Panc1 (cell line): ENCODE results near the gene ZBTB25. TPM values are rescaled to one million over a fixed set of nuclear protein-coding genes. Genes with fewer than 3 reads are reported as not detected.

Experiments used
- ATAC-seq: fragments of 200-7000 bp; cut with Tn5 transposase; 2 replicates; pipeline ENCODE4 v1.9.1; 2020; ENCODE audit warnings: mild to moderate bottlenecking, moderate library complexity
- BruUV-seq: library from RNA; stranded (reverse); fragments of 400-500 nt; replicated peaks from 2 replicates; lab custom pipeline; 2021; lab: Mats Ljungman, UMichigan
- CTCF ChIA-PET: fragments of 300-600 bp; sonication (Branson Sonifier 250); formaldehyde crosslinking; loops from one replicate; lab custom pipeline; 2022; ENCODE audit warnings: antibody characterized with exemption; lab: Charles Lee
- POLR2A ChIA-PET: fragments of 300-600 bp; sonication (Branson Sonifier 250); formaldehyde crosslinking; loops from one replicate; lab custom pipeline; 2022; ENCODE audit warnings: antibody characterized with exemption; lab: Charles Lee
- DNase-seq: peaks from one replicate; pipeline ENCODE4 v3.0.0-alpha.2; 2010; ENCODE audit warnings: low read depth, low spot score
- H3K27ac ChIP-seq: 2 replicates; pipeline ENCODE4 v1.5.1; 2011; ENCODE audit warnings: mild to moderate bottlenecking, low read length, inconsistent platforms
- H3K27me3 ChIP-seq: fragments of 200-500 bp; sonication (Bioruptor generic); 2 replicates; pipeline ENCODE4 v1.6.0; 2014; ENCODE audit warnings: low read length, inconsistent platforms; ENCODE audit not compliant: control insufficient read depth, insufficient read depth
- H3K36me3 ChIP-seq: fragments of 200-500 bp; sonication (Bioruptor generic); 2 replicates; pipeline ENCODE4 v1.5.1; 2014; ENCODE audit warnings: inconsistent platforms, mild to moderate bottlenecking, low read length, moderate library complexity; ENCODE audit not compliant: control insufficient read depth, insufficient read depth
- H3K4me1 ChIP-seq: 2 replicates; pipeline ENCODE4 v1.5.1; 2011; ENCODE audit warnings: inconsistent platforms, mild to moderate bottlenecking, low read length, moderate library complexity; ENCODE audit not compliant: control insufficient read depth, insufficient read depth
- H3K4me3 ChIP-seq, 2 experiments: 2 replicates each; pipeline ENCODE4 v1.5.1; 2011 to 2012; ENCODE audit warnings: low read depth in 2 of 2, low read length in 2 of 2, mild to moderate bottlenecking in 2 of 2, inconsistent platforms in 1 of 2, moderate library complexity in 1 of 2
- H3K9me3 ChIP-seq: fragments of 200-500 bp; sonication (Bioruptor generic); 2 replicates; pipeline ENCODE4 v1.5.1; 2014; ENCODE audit warnings: low read depth, mild to moderate bottlenecking, inconsistent platforms, low read length, moderate library complexity; ENCODE audit not compliant: control insufficient read depth, insufficient read depth
- CTCF ChIP-seq: fragments of 450-650 bp; IDR thresholded peaks from 2 replicates; pipeline ENCODE4 v1.5.1; 2017; ENCODE audit warnings: mild to moderate bottlenecking
- POLR2AphosphoS5 ChIP-seq: IDR thresholded peaks from 2 replicates; pipeline ENCODE4 v1.6.1; 2012; ENCODE audit warnings: mild to moderate bottlenecking, low read depth, low read length, moderate library complexity
- REST ChIP-seq, 2 experiments: IDR thresholded peaks; 2 replicates each; pipeline ENCODE4 v1.6.1; 2011 to 2012; ENCODE audit warnings: low read depth in 2 of 2, control low read depth in 1 of 2, low read length in 1 of 2, mild to moderate bottlenecking in 1 of 2, moderate library complexity in 1 of 2; ENCODE audit not compliant: insufficient read depth in 1 of 2
- SIN3A ChIP-seq: IDR thresholded peaks from 2 replicates; pipeline ENCODE4 v1.6.1; 2012; ENCODE audit warnings: low read depth, mild to moderate bottlenecking, low read length, moderate library complexity, borderline replicate concordance; ENCODE audit not compliant: insufficient read depth
- TCF7L2 ChIP-seq: IDR thresholded peaks from 2 replicates; pipeline ENCODE4 v1.6.1; 2011; ENCODE audit warnings: mild to moderate bottlenecking, low read depth, low read length, inconsistent platforms
- in situ Hi-C: cut with HindIII; loops from 2 replicates; pipeline ENCODE4 v1.10.0; 2016; ENCODE audit warnings: low sequenced_read_pairs, low pct_unique_long_range_greater_than_20kb
- intact Hi-C: fragments of 100-400 bp; cut with micrococcal nuclease; formaldehyde crosslinking; loops from one replicate; pipeline ENCODE4 v1.10.0; 2022; ENCODE audit not compliant: unreplicated experiment
- total RNA-seq: library from RNA; stranded (reverse); gene quantifications from one replicate; pipeline ENCODE4 v1.2.1, GENCODE V29; 2021; ENCODE audit not compliant: unreplicated experiment

The ZBTB25 gene
- total RNA-seq, 1 experiment from 2014 or later: 9.0 TPM

- no peak for ATAC-seq
- intact Hi-C loops: no loop called here
Measured at GRCh38 chr14:64506721-64507120, 3.1 kb upstream of the ZBTB25 start.

GRCh38 chr14:64504897-64505794 lies 1.5 kb upstream of the ZBTB25 start:
- in situ Hi-C loops: no loop called here
- ChIA-PET CTCF (no interaction called here), POLR2A (interaction anchor here (0.6 to 0.7 kb wide), 2 partner anchors 62 to 325 kb away, joined by 4 to 6 read pairs; no protein-coding TSS in a partner anchor)
- Histone ChIP-seq H3K27me3 (no peaks in the 10 kb centered on the region), H3K4me3 (peak overlapping the region; percentile 83 to 94), H3K4me1 (peaks cover 41% of the 10 kb centered on the region), H3K36me3 (peaks cover 9% of the 10 kb centered on the region; the same call in 1 of the 2 replicates), H3K9me3 (no peaks in the 10 kb centered on the region), H3K27ac (peak overlapping the region; percentile 91)
- BruUV-seq: no TSS peak
- no peak for TF ChIP-seq REST (IDR thresholded peaks at IDR 0.05; ENCODE audit: insufficient read depth in 1 of 2, low read depth in 2 of 2, low read length in 1 of 2)
- TF ChIP-seq SIN3A: no peak
- TF ChIP-seq CTCF: no peak
- intact Hi-C loops: no loop called here
- DNase-seq: no peak
- ATAC-seq: peak; percentile 61

More at GRCh38 chr14:64506721-64507120, 3.1 kb upstream of the ZBTB25 start:
- no peaks in the 10 kb centered on the region for H3K27me3 ChIP-seq
- ChIA-PET POLR2A (no interaction called here), CTCF (no interaction called here)
- H3K4me3 ChIP-seq: peak overlapping the region; percentile 83 to 94
- peaks cover 40% of the 10 kb centered on the region for H3K4me1 ChIP-seq
- no peak for TF ChIP-seq TCF7L2
- no peak for TF ChIP-seq SIN3A
- TF ChIP-seq POLR2AphosphoS5: no peak
- no peaks in the 10 kb centered on the region for H3K9me3 ChIP-seq
- in situ Hi-C loops: no loop called here
- BruUV-seq: no TSS peak
- H3K27ac ChIP-seq: peak overlapping the region; percentile 81
- DNase-seq: no peak
- H3K36me3 ChIP-seq: peaks cover 9% of the 10 kb centered on the region; the same call in 1 of the 2 replicates
